Caco-2 (cell line): Measurements from ENCODE around the gene C1QTNF12. TPM values are rescaled to one million over a fixed set of nuclear protein-coding genes. Genes with fewer than 3 reads are reported as not detected.

Experiments used
- BruUV-seq: library from RNA; stranded (reverse); fragments of 400-500 nt; replicated peaks from 2 replicates; lab custom pipeline; 2021; lab: Mats Ljungman, UMichigan
- CTCF ChIA-PET: fragments of 300-600 bp; sonication (Branson Sonifier 250); formaldehyde crosslinking; loops from one replicate; lab custom pipeline; 2022; ENCODE audit warnings: antibody characterized with exemption; lab: Charles Lee
- POLR2A ChIA-PET: fragments of 300-600 bp; sonication (Branson Sonifier 250); formaldehyde crosslinking; loops from one replicate; lab custom pipeline; 2022; ENCODE audit warnings: antibody characterized with exemption; lab: Charles Lee
- DNase-seq, 2 experiments: peaks; one replicate each; pipeline versions ENCODE4 v3.0.0 to v3.0.0-alpha.2; 2020 to 2022
- H3K27me3 ChIP-seq: replicated peaks from 2 replicates; pipeline ENCODE4 v1.6.0; 2011; ENCODE audit warnings: low read length; ENCODE audit not compliant: control insufficient read depth, insufficient read depth
- H3K36me3 ChIP-seq: 2 replicates; pipeline ENCODE4 v1.5.1; 2011; ENCODE audit warnings: low read length; ENCODE audit not compliant: control insufficient read depth, insufficient read depth
- H3K4me1 ChIP-seq: fragments of 250-450 bp; sonication (Bioruptor Pico); 2 replicates; pipeline ENCODE4 v1.5.1; 2020; ENCODE audit warnings: mild to moderate bottlenecking
- H3K4me3 ChIP-seq: 2 replicates; pipeline ENCODE4 v1.5.1; 2011; ENCODE audit warnings: low read depth, mild to moderate bottlenecking, control low read depth, low read length
- H3K9me3 ChIP-seq: fragments of 250-450 bp; sonication (Bioruptor Pico); 2 replicates; pipeline ENCODE4 v1.5.1; 2020; ENCODE audit warnings: mild to moderate bottlenecking, moderate library complexity
- H3K27ac Mint-ChIP-seq: one replicate; pipeline ENCODE4 v1.8.0; 2022; ENCODE audit warnings: mixed read lengths; ENCODE audit not compliant: unreplicated experiment
- H3K27me3 Mint-ChIP-seq: one replicate; pipeline ENCODE4 v1.8.0; 2022; ENCODE audit warnings: mixed read lengths; ENCODE audit not compliant: insufficient read depth, unreplicated experiment
- H3K36me3 Mint-ChIP-seq: one replicate; pipeline ENCODE4 v1.8.0; 2022; ENCODE audit warnings: mild to moderate bottlenecking, mixed read lengths; ENCODE audit not compliant: insufficient read depth, unreplicated experiment
- H3K4me1 Mint-ChIP-seq: one replicate; pipeline ENCODE4 v1.8.0; 2022; ENCODE audit warnings: low read depth, mixed read lengths; ENCODE audit not compliant: unreplicated experiment
- H3K4me3 Mint-ChIP-seq: one replicate; pipeline ENCODE4 v1.8.0; 2022; ENCODE audit warnings: mild to moderate bottlenecking, moderate library complexity, mixed read lengths; ENCODE audit not compliant: unreplicated experiment
- H3K9me3 Mint-ChIP-seq: one replicate; pipeline ENCODE4 v1.8.0; 2022; ENCODE audit warnings: mixed read lengths; ENCODE audit not compliant: unreplicated experiment
- CTCF ChIP-seq, 2 experiments: fragments of 200-600 bp in 1 of 2; IDR thresholded peaks; 1 replicate in 1 of 2; 2 replicates in 1 of 2; pipeline versions ENCODE4 v1.5.1 to v1.8.0; 2011 to 2022; ENCODE audit warnings: antibody characterized with exemption in 1 of 2, control low read depth in 1 of 2, inconsistent platforms in 1 of 2, low read depth in 1 of 2, low read length in 1 of 2, mild to moderate bottlenecking in 1 of 2, moderate library complexity in 1 of 2; ENCODE audit not compliant: insufficient read depth in 1 of 2, severe bottlenecking in 1 of 2, unreplicated experiment in 1 of 2
- intact Hi-C: fragments of 100-400 bp; cut with micrococcal nuclease; formaldehyde crosslinking; loops from one replicate; pipeline ENCODE4 v1.10.0; 2022; ENCODE audit not compliant: unreplicated experiment
- total RNA-seq: library from RNA; stranded (reverse); gene quantifications from 2 replicates; pipeline ENCODE4 v1.2.3, GENCODE V29; 2022

Gene C1QTNF12
- total RNA-seq, 1 experiment from 2014 or later, result 3.7 TPM

- intact Hi-C loops, result no loop called here
- H3K36me3 Mint-ChIP-seq, result peaks cover 76% of the 10 kb centered on the region
- no peaks in the 10 kb centered on the region for H3K27me3 ChIP-seq
- no peak overlapping the region for H3K4me3 ChIP-seq
- H3K9me3 Mint-ChIP-seq, result no peaks in the 10 kb centered on the region
- H3K27me3 Mint-ChIP-seq, result no peaks in the 10 kb centered on the region
- POLR2A ChIA-PET, result no interaction called here
- no peaks in the 10 kb centered on the region for H3K9me3 ChIP-seq
- no peak for DNase-seq
- no peak overlapping the region for H3K27ac Mint-ChIP-seq
- no peaks in the 10 kb centered on the region for H3K4me1 Mint-ChIP-seq
- no peak overlapping the region for H3K4me3 Mint-ChIP-seq
- no peaks in the 10 kb centered on the region for H3K4me1 ChIP-seq
- BruUV-seq, result no TSS peak
- CTCF ChIA-PET, result interaction anchor here (0.7 kb wide), 1 partner anchor 9 kb away, joined by 3 read pairs; no protein-coding TSS in a partner anchor
- peaks cover 1% of the 10 kb centered on the region; the same call in 1 of the 2 replicates for H3K36me3 ChIP-seq
- TF ChIP-seq CTCF (IDR thresholded peaks at IDR 0.05; ENCODE audit: insufficient read depth in 1 of 2, low read depth in 1 of 2, low read length in 1 of 2, severe bottlenecking in 1 of 2, unreplicated experiment in 1 of 2), result no peak
These were observed 9.1 kb upstream of the C1QTNF12 start for GRCh38 chr1:1255611-1256010.

- DNase-seq, result no peak
- Mint-ChIP-seq H3K27me3 (no peaks in the 10 kb centered on the region), H3K36me3 (peaks cover 70% of the 10 kb centered on the region), H3K4me3 (no peak overlapping the region), H3K4me1 (no peaks in the 10 kb centered on the region), H3K27ac (no peak overlapping the region), H3K9me3 (no peaks in the 10 kb centered on the region)
- H3K9me3 ChIP-seq, result no peaks in the 10 kb centered on the region
- intact Hi-C loops, result no loop called here
- H3K4me1 ChIP-seq, result no peaks in the 10 kb centered on the region
- no peaks in the 10 kb centered on the region for H3K27me3 ChIP-seq
- H3K36me3 ChIP-seq, result peaks cover 1% of the 10 kb centered on the region; the same call in 1 of the 2 replicates
- TF ChIP-seq CTCF (IDR thresholded peaks at IDR 0.05; ENCODE audit: insufficient read depth in 1 of 2, low read depth in 1 of 2, low read length in 1 of 2, severe bottlenecking in 1 of 2, unreplicated experiment in 1 of 2), result no peak
- CTCF ChIA-PET, result interaction anchor here (0.7 kb wide), 1 partner anchor 10 kb away, joined by 3 read pairs; no protein-coding TSS in a partner anchor
- H3K4me3 ChIP-seq, result no peak overlapping the region
- BruUV-seq, result TSS peak; percentile 84
- POLR2A ChIA-PET, result no interaction called here
These were observed 8.6 kb upstream of the C1QTNF12 start for GRCh38 chr1:1255078-1255477.

- no peak overlapping the region for H3K4me3 ChIP-seq
- peaks cover 1% of the 10 kb centered on the region; the same call in 1 of the 2 replicates for H3K36me3 ChIP-seq
- Mint-ChIP-seq H3K4me1 (no peaks in the 10 kb centered on the region), H3K27me3 (no peaks in the 10 kb centered on the region), H3K27ac (no peak overlapping the region), H3K9me3 (no peaks in the 10 kb centered on the region), H3K4me3 (no peak overlapping the region), H3K36me3 (peaks cover 66% of the 10 kb centered on the region)
- H3K9me3 ChIP-seq, result no peaks in the 10 kb centered on the region
- DNase-seq, result no peak
- intact Hi-C loops, result no loop called here
- BruUV-seq, result no TSS peak
- CTCF ChIA-PET, result no interaction called here
- H3K27me3 ChIP-seq, result no peaks in the 10 kb centered on the region
- H3K4me1 ChIP-seq, result no peaks in the 10 kb centered on the region
- TF ChIP-seq CTCF (IDR thresholded peaks at IDR 0.05; ENCODE audit: insufficient read depth in 1 of 2, low read depth in 1 of 2, low read length in 1 of 2, severe bottlenecking in 1 of 2, unreplicated experiment in 1 of 2), result no peak
- POLR2A ChIA-PET, result no interaction called here
These were observed 8.1 kb upstream of the C1QTNF12 start for GRCh38 chr1:1254667-1254998.
